Activated CD4-positive, alpha-beta memory T cell treated with anti-CD3 and anti-CD28 coated beads, Interleukin-2, amount 10 ng/mL, durations not matched to agents 7 days and 5 days (primary cell): ENCODE results near the gene RAB6A. TPM values are rescaled to one million over a fixed set of nuclear protein-coding genes. Genes with fewer than 3 reads are reported as not detected.

Experiments
- CTCF ChIA-PET: fragments of 350-600 bp; sonication (Branson Sonifier 250); formaldehyde crosslinking; loops from one replicate; lab custom pipeline; 2021; ENCODE audit warnings: antibody characterized with exemption, inconsistent platforms; lab: Charles Lee
- POLR2A ChIA-PET: fragments of 350-600 bp; sonication (Branson Sonifier 250); formaldehyde crosslinking; loops from one replicate; lab custom pipeline; 2021; ENCODE audit warnings: antibody characterized with exemption; lab: Charles Lee
- DNase-seq: peaks from one replicate; pipeline ENCODE4 v3.0.0-alpha.2; 2020
- H3K27ac Mint-ChIP-seq: one replicate; pipeline ENCODE4 v1.8.0; 2021; ENCODE audit warnings: mild to moderate bottlenecking, mixed read lengths
- H3K27me3 Mint-ChIP-seq: one replicate; pipeline ENCODE4 v1.8.0; 2021; ENCODE audit warnings: mixed read lengths
- H3K36me3 Mint-ChIP-seq: one replicate; pipeline ENCODE4 v1.8.0; 2021; ENCODE audit warnings: low read depth, mixed read lengths
- H3K4me1 Mint-ChIP-seq: one replicate; pipeline ENCODE4 v1.8.0; 2021; ENCODE audit warnings: mixed read lengths
- H3K4me3 Mint-ChIP-seq: one replicate; pipeline ENCODE4 v1.8.0; 2021; ENCODE audit warnings: mild to moderate bottlenecking, mixed read lengths
- H3K9me3 Mint-ChIP-seq: one replicate; pipeline ENCODE4 v1.8.0; 2021; ENCODE audit warnings: mixed read lengths
- total RNA-seq, 2 experiments: library from RNA; stranded (reverse); gene quantifications; one replicate each; pipeline ENCODE4 v1.2.3, GENCODE V29; 2021

Gene RAB6A
- total RNA-seq, 2 experiments from 2014 or later: 104 to 108 TPM

GRCh38 chr11:73660497-73661034, 100.3 kb downstream of the RAB6A start:
- H3K4me1 Mint-ChIP-seq: peaks cover 7% of the 10 kb centered on the region
- no peak for DNase-seq
- no peaks in the 10 kb centered on the region for H3K27me3 Mint-ChIP-seq
- no peak overlapping the region for H3K27ac Mint-ChIP-seq
- CTCF ChIA-PET: interaction anchor here (1.0 to 7.1 kb wide), 20 partner anchors 10 to 352 kb away, joined by 3 to 126 read pairs (median 5); partner anchors contain the start of genes ARHGEF17, FAM168A and PLEKHB1
- H3K36me3 Mint-ChIP-seq: no peaks in the 10 kb centered on the region
- no peak overlapping the region for H3K4me3 Mint-ChIP-seq
- POLR2A ChIA-PET: interaction anchor here (1.7 kb wide), 1 partner anchor 11 kb away, joined by 4 read pairs; no protein-coding TSS in a partner anchor
- no peaks in the 10 kb centered on the region for H3K9me3 Mint-ChIP-seq

GRCh38 chr11:73659961-73660360, 100.9 kb downstream of the RAB6A start:
- no peak for DNase-seq

GRCh38 chr11:73656985-73657384, 103.9 kb downstream of the RAB6A start:
- H3K4me3 Mint-ChIP-seq: no peak overlapping the region
- H3K36me3 Mint-ChIP-seq: no peaks in the 10 kb centered on the region
- POLR2A ChIA-PET: no interaction called here
- CTCF ChIA-PET: interaction anchor here (7.1 kb wide), 1 partner anchor 31 kb away, joined by 126 read pairs; no protein-coding TSS in a partner anchor
- H3K27me3 Mint-ChIP-seq: no peaks in the 10 kb centered on the region
- peaks cover 5% of the 10 kb centered on the region for H3K4me1 Mint-ChIP-seq
- H3K9me3 Mint-ChIP-seq: no peaks in the 10 kb centered on the region
- DNase-seq: no peak
- H3K27ac Mint-ChIP-seq: no peak overlapping the region

More at GRCh38 chr11:73659961-73660360, 100.9 kb downstream of the RAB6A start:
- Mint-ChIP-seq H3K4me1 (peaks cover 7% of the 10 kb centered on the region), H3K27me3 (no peaks in the 10 kb centered on the region), H3K36me3 (no peaks in the 10 kb centered on the region), H3K27ac (no peak overlapping the region), H3K4me3 (no peak overlapping the region), H3K9me3 (no peaks in the 10 kb centered on the region)
- POLR2A ChIA-PET: interaction anchor here (1.7 kb wide), 1 partner anchor 12 kb away, joined by 4 read pairs; no protein-coding TSS in a partner anchor
- CTCF ChIA-PET: interaction anchor here (0.6 to 7.1 kb wide), 15 partner anchors 11 to 324 kb away, joined by 3 to 126 read pairs (median 7); partner anchors contain the start of gene PLEKHB1

- DNase-seq: no peak
- no peaks in the 10 kb centered on the region for H3K9me3 Mint-ChIP-seq
- H3K4me3 Mint-ChIP-seq: no peak overlapping the region
- H3K27me3 Mint-ChIP-seq: no peaks in the 10 kb centered on the region
- no peaks in the 10 kb centered on the region for H3K4me1 Mint-ChIP-seq
- H3K36me3 Mint-ChIP-seq: no peaks in the 10 kb centered on the region
- H3K27ac Mint-ChIP-seq: no peak overlapping the region
- POLR2A ChIA-PET: no interaction called here
- CTCF ChIA-PET: no interaction called here
Measured at GRCh38 chr11:73655686-73656085, 105.2 kb downstream of the RAB6A start.

GRCh38 chr11:73654482-73655021, 106.3 kb downstream of the RAB6A start:
- H3K4me1 Mint-ChIP-seq: no peaks in the 10 kb centered on the region

GRCh38 chr11:73653996-73654395, 106.9 kb downstream of the RAB6A start:
- no peak overlapping the region for H3K27ac Mint-ChIP-seq
- no peak for DNase-seq
- no peaks in the 10 kb centered on the region for H3K27me3 Mint-ChIP-seq
- no peaks in the 10 kb centered on the region for H3K9me3 Mint-ChIP-seq
- H3K4me1 Mint-ChIP-seq: no peaks in the 10 kb centered on the region
- no peaks in the 10 kb centered on the region for H3K36me3 Mint-ChIP-seq
- no peak overlapping the region for H3K4me3 Mint-ChIP-seq
- ChIA-PET POLR2A (no interaction called here), CTCF (interaction anchor here (0.9 to 1.0 kb wide), 2 partner anchors 28 kb away, joined by 4 read pairs; no protein-coding TSS in a partner anchor)

More at GRCh38 chr11:73654482-73655021, 106.3 kb downstream of the RAB6A start:
- H3K27ac Mint-ChIP-seq: no peak overlapping the region
- H3K27me3 Mint-ChIP-seq: no peaks in the 10 kb centered on the region
- no peaks in the 10 kb centered on the region for H3K36me3 Mint-ChIP-seq
- H3K4me3 Mint-ChIP-seq: no peak overlapping the region
- no peaks in the 10 kb centered on the region for H3K9me3 Mint-ChIP-seq
- POLR2A ChIA-PET: no interaction called here
- no peak for DNase-seq
- CTCF ChIA-PET: interaction anchor here (1.0 kb wide), 1 partner anchor 29 kb away, joined by 4 read pairs; no protein-coding TSS in a partner anchor

GRCh38 chr11:73652856-73653559, 107.9 kb downstream of the RAB6A start:
- DNase-seq: no peak
- Mint-ChIP-seq H3K4me1 (peaks cover 3% of the 10 kb centered on the region), H3K36me3 (no peaks in the 10 kb centered on the region), H3K27ac (no peak overlapping the region), H3K27me3 (no peaks in the 10 kb centered on the region), H3K9me3 (no peaks in the 10 kb centered on the region), H3K4me3 (no peak overlapping the region)
- POLR2A ChIA-PET: no interaction called here
- CTCF ChIA-PET: interaction anchor here (0.9 kb wide), 1 partner anchor 27 kb away, joined by 4 read pairs; no protein-coding TSS in a partner anchor

- CTCF ChIA-PET: no interaction called here
- no peak overlapping the region for H3K4me3 Mint-ChIP-seq
- no peak overlapping the region for H3K27ac Mint-ChIP-seq
- no peaks in the 10 kb centered on the region for H3K36me3 Mint-ChIP-seq
- H3K9me3 Mint-ChIP-seq: no peaks in the 10 kb centered on the region
- H3K4me1 Mint-ChIP-seq: peaks cover 8% of the 10 kb centered on the region
- POLR2A ChIA-PET: no interaction called here
- H3K27me3 Mint-ChIP-seq: no peaks in the 10 kb centered on the region
- DNase-seq: no peak
Measured at GRCh38 chr11:73652046-73652730, 108.7 kb downstream of the RAB6A start.

GRCh38 chr11:73651661-73652045, 109.2 kb downstream of the RAB6A start:
- Mint-ChIP-seq H3K4me3 (no peak overlapping the region), H3K27ac (no peak overlapping the region), H3K27me3 (no peaks in the 10 kb centered on the region), H3K4me1 (peaks cover 13% of the 10 kb centered on the region), H3K9me3 (no peaks in the 10 kb centered on the region), H3K36me3 (no peaks in the 10 kb centered on the region)
- POLR2A ChIA-PET: no interaction called here
- DNase-seq: no peak
- CTCF ChIA-PET: no interaction called here

GRCh38 chr11:73651252-73651651, 109.6 kb downstream of the RAB6A start:
- no peaks in the 10 kb centered on the region for H3K9me3 Mint-ChIP-seq
- POLR2A ChIA-PET: no interaction called here
- H3K27me3 Mint-ChIP-seq: no peaks in the 10 kb centered on the region
- no peak for DNase-seq
- no peak overlapping the region for H3K27ac Mint-ChIP-seq
- no peak overlapping the region for H3K4me3 Mint-ChIP-seq
- H3K4me1 Mint-ChIP-seq: peaks cover 13% of the 10 kb centered on the region
- CTCF ChIA-PET: interaction anchor here (0.7 kb wide), 1 partner anchor 249 kb away, joined by 3 read pairs; no protein-coding TSS in a partner anchor
- no peaks in the 10 kb centered on the region for H3K36me3 Mint-ChIP-seq

- POLR2A ChIA-PET: no interaction called here
- DNase-seq: no peak
- no peak overlapping the region for H3K27ac Mint-ChIP-seq
Measured at GRCh38 chr11:73650400-73650799, 110.5 kb downstream of the RAB6A start.

GRCh38 chr11:73649206-73649605, 111.7 kb downstream of the RAB6A start:
- peaks cover 14% of the 10 kb centered on the region for H3K4me1 Mint-ChIP-seq
- no peak overlapping the region for H3K27ac Mint-ChIP-seq
- no peak for DNase-seq
- H3K27me3 Mint-ChIP-seq: no peaks in the 10 kb centered on the region
- no peaks in the 10 kb centered on the region for H3K9me3 Mint-ChIP-seq
- H3K4me3 Mint-ChIP-seq: no peak overlapping the region
- ChIA-PET CTCF (interaction anchor here (0.8 to 5.0 kb wide), 2 partner anchors 12 to 24 kb away, joined by 4 to 26 read pairs; no protein-coding TSS in a partner anchor), POLR2A (no interaction called here)
- no peaks in the 10 kb centered on the region for H3K36me3 Mint-ChIP-seq

More at GRCh38 chr11:73650400-73650799, 110.5 kb downstream of the RAB6A start:
- CTCF ChIA-PET: interaction anchor here (0.6 to 5.0 kb wide), 2 partner anchors 26 to 150 kb away, joined by 3 to 26 read pairs; no protein-coding TSS in a partner anchor
- Mint-ChIP-seq H3K36me3 (no peaks in the 10 kb centered on the region), H3K9me3 (no peaks in the 10 kb centered on the region), H3K4me1 (peaks cover 14% of the 10 kb centered on the region), H3K4me3 (no peak overlapping the region), H3K27me3 (no peaks in the 10 kb centered on the region)
